Left kidney (tissue), 8 donors: Measurements from ENCODE around the gene KRTAP20-2. TPM values are rescaled to one million over a fixed set of nuclear protein-coding genes. Genes with fewer than 3 reads are reported as not detected.

Source experiments
- DNase-seq: peaks from one replicate; pipeline ENCODE4 v3.0.0-alpha.2; 2013
- long read RNA-seq, 8 donors: transcript quantifications; one replicate each; lab custom pipeline, GENCODE V29; 2026
- polyA plus RNA-seq: library from polyadenylated mRNA; unstranded; fragments of 120-200 nt; gene quantifications from one replicate; pipeline ENCODE4 v1.2.1, GENCODE V29; 2013; ENCODE audit not compliant: insufficient read length

KRTAP20-2 gene
- not detected for polyA plus RNA-seq
- long read RNA-seq, donor 1, result 0 reads
- long read RNA-seq, donor 2, result 0 reads
- long read RNA-seq, donor 3, result 0 reads
- long read RNA-seq, donor 4, result 0 reads
- long read RNA-seq, donor 5, result 0 reads
- long read RNA-seq, donor 6, result 0 reads
- long read RNA-seq, donor 7, result 0 reads
- long read RNA-seq, donor 8, result 0 reads

- no peak for DNase-seq
These were observed at the start of gene KRTAP20-2 for GRCh38 chr21:30634906-30635305. KRTAP20-2 (plus strand) TSS chr21:30635206; CDS start chr21:30635264, 58 bp downstream.

GRCh38 chr21:30590297-30590696 is 44.7 kb upstream of the KRTAP20-2 start, which contains the start of gene KRTAP22-2:
KRTAP22-2 (minus strand) TSS chr21:30590397.
- no peak for DNase-seq

GRCh38 chr21:30592140-30592539 is 42.9 kb upstream of the KRTAP20-2 start, which contains the start of gene KRTAP6-3:
KRTAP6-3 (plus strand) TSS chr21:30592440; CDS start chr21:30592446, 6 bp downstream.
- no peak for DNase-seq

GRCh38 chr21:30598802-30599201 is 36.2 kb upstream of the KRTAP20-2 start, which contains the start of gene KRTAP6-2:
KRTAP6-2 (minus strand) TSS chr21:30598902; CDS start chr21:30598874, 28 bp downstream.
- DNase-seq, result no peak

- no peak for DNase-seq
These were observed 34.2 kb upstream of the KRTAP20-2 start, which contains the start of gene KRTAP22-1 for GRCh38 chr21:30600787-30601186. KRTAP22-1 (plus strand) TSS chr21:30601087.

- DNase-seq, result no peak
These were observed 29.0 kb upstream of the KRTAP20-2 start for GRCh38 chr21:30605968-30606367.

- DNase-seq, result no peak
These were observed 22.9 kb upstream of the KRTAP20-2 start for GRCh38 chr21:30612132-30612531.

- DNase-seq, result no peak
These were observed 21.2 kb upstream of the KRTAP20-2 start, which contains the start of gene KRTAP6-1 for GRCh38 chr21:30613836-30614235. KRTAP6-1 (minus strand) TSS chr21:30613930; CDS start chr21:30613904, 26 bp downstream.

GRCh38 chr21:30615199-30615598 is 19.8 kb upstream of the KRTAP20-2 start:
- DNase-seq, result no peak

GRCh38 chr21:30616125-30616524 is 18.9 kb upstream of the KRTAP20-2 start, which contains the start of gene KRTAP20-1:
KRTAP20-1 (plus strand) TSS chr21:30616425; CDS start chr21:30616455, 30 bp downstream.
- DNase-seq, result no peak

GRCh38 chr21:30620080-30620479 is 14.9 kb upstream of the KRTAP20-2 start:
- no peak for DNase-seq

GRCh38 chr21:30620522-30620921 is 14.5 kb upstream of the KRTAP20-2 start, which contains the start of gene KRTAP20-4:
KRTAP20-4 (plus strand) TSS chr21:30620627.
- no peak for DNase-seq

- DNase-seq, result no peak
These were observed 11.6 kb upstream of the KRTAP20-2 start for GRCh38 chr21:30623362-30623761.

GRCh38 chr21:30625449-30626165 is 9.4 kb upstream of the KRTAP20-2 start:
- DNase-seq, result no peak

GRCh38 chr21:30628109-30628508 is 6.9 kb upstream of the KRTAP20-2 start:
- no peak for DNase-seq

GRCh38 chr21:30629200-30629599 is 5.8 kb upstream of the KRTAP20-2 start:
- DNase-seq, result no peak

GRCh38 chr21:30638686-30639085 is 3.7 kb downstream of the KRTAP20-2 start:
- no peak for DNase-seq

GRCh38 chr21:30642564-30642963 is 7.6 kb downstream of the KRTAP20-2 start, which contains the start of gene KRTAP20-3:
KRTAP20-3 (plus strand) TSS chr21:30642864.
- DNase-seq, result no peak

- no peak for DNase-seq
These were observed 12.0 kb downstream of the KRTAP20-2 start for GRCh38 chr21:30646904-30647414.

GRCh38 chr21:30652891-30653290 is 17.9 kb downstream of the KRTAP20-2 start:
- no peak for DNase-seq

- DNase-seq, result no peak
These were observed 33.8 kb downstream of the KRTAP20-2 start for GRCh38 chr21:30668776-30669175.

GRCh38 chr21:30672985-30673650 is 38.1 kb downstream of the KRTAP20-2 start:
- no peak for DNase-seq
